ENCODE measurements around the gene RELN. TPM values are rescaled to one million over a fixed set of nuclear protein-coding genes. Genes with fewer than 3 reads are reported as not detected.
"Not testable (repeated sequence)": the region's sequence is repeated elsewhere in the genome, so short reads cannot be mapped to it uniquely, and the experiment has no call there.

RELN gene
- total and polyA plus RNA-seq, 4 donors, result 31.9 to 131 (median 69.7) TPM

DNA sequence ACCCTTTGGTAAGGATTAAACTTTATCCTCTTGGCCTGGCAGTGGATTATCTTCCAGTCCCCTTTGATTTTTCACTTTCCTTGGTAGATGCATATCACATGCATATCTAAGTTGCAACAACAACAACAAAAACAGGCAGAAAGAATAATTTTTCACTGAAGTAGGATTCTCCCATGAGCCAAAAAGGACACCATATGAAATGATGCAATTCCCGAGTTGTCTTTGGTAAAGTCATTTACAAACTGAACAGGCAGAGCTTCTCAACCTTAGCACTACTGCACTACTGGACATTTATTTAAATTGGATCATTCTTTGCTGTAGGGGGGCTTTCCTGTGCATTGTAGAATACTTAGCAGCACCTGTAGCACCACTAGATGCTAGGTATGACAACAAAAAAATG is 195.0 kb downstream of the RELN start:
- Histone ChIP-seq H3K9me3 (ENCODE audit: control insufficient read depth, insufficient read depth, low read length) (peaks cover 2% of the 10 kb centered on the region), H3K4me1 (ENCODE audit: control insufficient read depth, insufficient read depth, low read length) (no peaks in the 10 kb centered on the region), H3K4me3 (ENCODE audit: low read depth, low read length) (no peak overlapping the region), H3K27ac (ENCODE audit: low read depth, low read length) (no peak overlapping the region), H3K36me3 (ENCODE audit: control insufficient read depth, insufficient read depth, low read length) (no peaks in the 10 kb centered on the region), H3K27me3 (ENCODE audit: control insufficient read depth, insufficient read depth, low read length) (no peaks in the 10 kb centered on the region)
- 100% methylated on average over 1 of the region's 1 CpG for WGBS (ENCODE audit: insufficient coverage)
- no peak for DNase-seq (ENCODE audit: low read depth in 4 of 6, low spot score in 6 of 6)

- DNase-seq (ENCODE audit: low read depth in 4 of 6, low spot score in 6 of 6), result no peak
- H3K4me3 ChIP-seq (ENCODE audit: low read depth, low read length), result no peak overlapping the region
These were observed 195.8 kb downstream of the RELN start for GRCh38 chr7:103793614-103794013.

GRCh38 chr7:103791894-103792293 is 197.6 kb downstream of the RELN start:
- no peak overlapping the region for H3K27ac ChIP-seq (ENCODE audit: low read depth, low read length)
- no peaks in the 10 kb centered on the region for H3K4me1 ChIP-seq (ENCODE audit: control insufficient read depth, insufficient read depth, low read length)
- H3K36me3 ChIP-seq (ENCODE audit: control insufficient read depth, insufficient read depth, low read length), result no peaks in the 10 kb centered on the region
- H3K9me3 ChIP-seq (ENCODE audit: control insufficient read depth, insufficient read depth, low read length), result peaks cover 2% of the 10 kb centered on the region
- H3K27me3 ChIP-seq (ENCODE audit: control insufficient read depth, insufficient read depth, low read length), result no peaks in the 10 kb centered on the region
- DNase-seq (ENCODE audit: low read depth in 4 of 6, low spot score in 6 of 6), result no peak
- no peak overlapping the region for H3K4me3 ChIP-seq (ENCODE audit: low read depth, low read length)

More at GRCh38 chr7:103793614-103794013, 195.8 kb downstream of the RELN start:
- WGBS (ENCODE audit: insufficient coverage), result 90% methylated on average over 5 of the region's 5 CpGs
- H3K36me3 ChIP-seq (ENCODE audit: control insufficient read depth, insufficient read depth, low read length), result no peaks in the 10 kb centered on the region
- H3K27me3 ChIP-seq (ENCODE audit: control insufficient read depth, insufficient read depth, low read length), result no peaks in the 10 kb centered on the region
- no peak overlapping the region for H3K27ac ChIP-seq (ENCODE audit: low read depth, low read length)
- H3K4me1 ChIP-seq (ENCODE audit: control insufficient read depth, insufficient read depth, low read length), result no peaks in the 10 kb centered on the region
- peaks cover 2% of the 10 kb centered on the region for H3K9me3 ChIP-seq (ENCODE audit: control insufficient read depth, insufficient read depth, low read length)

DNA sequence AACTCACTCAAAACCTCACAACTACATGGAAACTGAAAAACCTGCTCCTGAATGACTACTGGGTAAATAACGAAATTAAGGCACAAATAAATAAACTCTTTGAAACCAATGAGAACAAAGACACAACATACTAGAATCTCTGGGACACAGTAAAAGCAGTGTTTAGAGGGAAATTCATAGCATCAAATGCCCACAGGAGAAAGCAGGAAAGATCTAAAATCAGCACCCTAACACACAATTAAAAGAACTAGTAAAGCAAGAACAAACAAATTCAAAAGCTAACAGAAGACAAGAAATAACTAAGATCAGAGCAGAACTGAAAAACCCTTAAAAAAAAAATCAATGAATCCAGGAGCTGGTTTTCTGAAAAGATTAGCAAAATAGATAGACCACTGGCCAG is 202.4 kb downstream of the RELN start:
- H3K4me1 ChIP-seq (ENCODE audit: control insufficient read depth, insufficient read depth, low read length); H3K36me3 ChIP-seq (ENCODE audit: control insufficient read depth, insufficient read depth, low read length); H3K27ac ChIP-seq (ENCODE audit: low read depth, low read length); H3K27me3 ChIP-seq (ENCODE audit: control insufficient read depth, insufficient read depth, low read length); H3K9me3 ChIP-seq (ENCODE audit: control insufficient read depth, insufficient read depth, low read length); H3K4me3 ChIP-seq (ENCODE audit: low read depth, low read length); DNase-seq (ENCODE audit: low read depth in 4 of 6, low spot score in 6 of 6): not testable (repeated sequence)
- no CpG with 5 or more reads among the region's 1 CpG for WGBS (ENCODE audit: insufficient coverage)

GRCh38 chr7:103784646-103785286 is 204.7 kb downstream of the RELN start:
- Histone ChIP-seq H3K9me3 (ENCODE audit: control insufficient read depth, insufficient read depth, low read length) (no peaks in the 10 kb centered on the region), H3K27me3 (ENCODE audit: control insufficient read depth, insufficient read depth, low read length) (no peaks in the 10 kb centered on the region), H3K4me3 (ENCODE audit: low read depth, low read length) (no peak overlapping the region), H3K36me3 (ENCODE audit: control insufficient read depth, insufficient read depth, low read length) (no peaks in the 10 kb centered on the region), H3K27ac (ENCODE audit: low read depth, low read length) (no peak overlapping the region), H3K4me1 (ENCODE audit: control insufficient read depth, insufficient read depth, low read length) (no peaks in the 10 kb centered on the region)
- no peak for DNase-seq (ENCODE audit: low read depth in 4 of 6, low spot score in 6 of 6)
- no CpG with 5 or more reads among the region's 1 CpG for WGBS (ENCODE audit: insufficient coverage)

- no peaks in the 10 kb centered on the region for H3K9me3 ChIP-seq (ENCODE audit: control insufficient read depth, insufficient read depth, low read length)
- no peak overlapping the region for H3K4me3 ChIP-seq (ENCODE audit: low read depth, low read length)
- no CpG with 5 or more reads among the region's 1 CpG for WGBS (ENCODE audit: insufficient coverage)
- H3K36me3 ChIP-seq (ENCODE audit: control insufficient read depth, insufficient read depth, low read length), result no peaks in the 10 kb centered on the region
- no peak for DNase-seq (ENCODE audit: low read depth in 4 of 6, low spot score in 6 of 6)
- no peaks in the 10 kb centered on the region for H3K27me3 ChIP-seq (ENCODE audit: control insufficient read depth, insufficient read depth, low read length)
- H3K27ac ChIP-seq (ENCODE audit: low read depth, low read length), result no peak overlapping the region
- H3K4me1 ChIP-seq (ENCODE audit: control insufficient read depth, insufficient read depth, low read length), result no peaks in the 10 kb centered on the region
These were observed 208.0 kb downstream of the RELN start for GRCh38 chr7:103781409-103781808.

DNA sequence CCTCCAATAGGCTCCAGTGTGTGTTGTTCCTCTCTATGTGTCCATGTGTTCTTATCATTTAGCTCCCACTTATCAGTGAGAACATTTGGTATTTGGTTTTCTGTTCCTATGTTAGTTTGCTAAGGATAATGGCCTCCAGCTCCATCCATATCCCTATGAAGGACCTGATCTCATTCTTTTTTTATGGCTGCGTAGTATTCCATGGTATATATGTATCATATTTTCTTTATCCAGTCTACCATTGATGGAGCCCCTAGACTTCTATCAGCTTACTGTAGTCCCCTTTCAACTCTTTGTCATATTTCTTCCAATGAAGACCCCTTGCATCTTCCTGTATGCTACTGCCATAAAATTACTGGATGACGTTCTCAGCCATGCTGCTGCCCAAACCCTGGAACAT is 208.9 kb downstream of the RELN start:
- H3K4me3 ChIP-seq (ENCODE audit: low read depth, low read length); H3K9me3 ChIP-seq (ENCODE audit: control insufficient read depth, insufficient read depth, low read length); H3K4me1 ChIP-seq (ENCODE audit: control insufficient read depth, insufficient read depth, low read length); H3K27ac ChIP-seq (ENCODE audit: low read depth, low read length); H3K36me3 ChIP-seq (ENCODE audit: control insufficient read depth, insufficient read depth, low read length); H3K27me3 ChIP-seq (ENCODE audit: control insufficient read depth, insufficient read depth, low read length); DNase-seq (ENCODE audit: low read depth in 4 of 6, low spot score in 6 of 6): not testable (repeated sequence)
- 100% methylated on average over 1 of the region's 2 CpGs for WGBS (ENCODE audit: insufficient coverage)

GRCh38 chr7:103777440-103777839 is 212.0 kb downstream of the RELN start:
- Histone ChIP-seq H3K9me3 (ENCODE audit: control insufficient read depth, insufficient read depth, low read length) (no peaks in the 10 kb centered on the region), H3K27ac (ENCODE audit: low read depth, low read length) (no peak overlapping the region), H3K4me3 (ENCODE audit: low read depth, low read length) (no peak overlapping the region), H3K4me1 (ENCODE audit: control insufficient read depth, insufficient read depth, low read length) (no peaks in the 10 kb centered on the region), H3K36me3 (ENCODE audit: control insufficient read depth, insufficient read depth, low read length) (no peaks in the 10 kb centered on the region), H3K27me3 (ENCODE audit: control insufficient read depth, insufficient read depth, low read length) (no peaks in the 10 kb centered on the region)
- 84% methylated on average over 4 of the region's 6 CpGs for WGBS (ENCODE audit: insufficient coverage)
- no peak for DNase-seq (ENCODE audit: low read depth in 4 of 6, low spot score in 6 of 6)

DNA sequence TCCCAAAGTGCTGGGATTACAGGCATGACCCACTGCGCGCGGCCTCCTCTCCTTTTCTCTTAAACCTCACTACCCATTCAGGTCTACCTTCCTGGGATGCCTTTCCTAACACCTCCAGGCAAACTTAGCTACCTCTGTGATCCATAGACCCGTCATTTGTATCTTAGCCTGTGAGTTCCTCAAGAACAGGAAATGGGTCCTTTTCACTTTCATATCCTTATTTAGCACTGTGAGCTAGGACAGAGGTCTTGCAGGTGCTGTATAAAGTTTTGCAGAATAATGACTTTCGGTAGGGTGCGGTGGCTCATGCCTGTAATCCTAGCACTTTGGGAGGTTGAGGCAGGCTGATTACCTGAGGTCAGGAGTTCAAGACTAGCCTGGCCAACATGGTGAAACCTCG is 215.7 kb downstream of the RELN start:
- DNase-seq (ENCODE audit: low read depth in 4 of 6, low spot score in 6 of 6), result no peak
- WGBS (ENCODE audit: insufficient coverage), result 97% methylated on average over 3 of the region's 7 CpGs
- Histone ChIP-seq H3K4me1 (ENCODE audit: control insufficient read depth, insufficient read depth, low read length) (no peaks in the 10 kb centered on the region), H3K4me3 (ENCODE audit: low read depth, low read length) (no peak overlapping the region), H3K27ac (ENCODE audit: low read depth, low read length) (no peak overlapping the region), H3K36me3 (ENCODE audit: control insufficient read depth, insufficient read depth, low read length) (no peaks in the 10 kb centered on the region), H3K9me3 (ENCODE audit: control insufficient read depth, insufficient read depth, low read length) (no peaks in the 10 kb centered on the region), H3K27me3 (ENCODE audit: control insufficient read depth, insufficient read depth, low read length) (no peaks in the 10 kb centered on the region)

DNA sequence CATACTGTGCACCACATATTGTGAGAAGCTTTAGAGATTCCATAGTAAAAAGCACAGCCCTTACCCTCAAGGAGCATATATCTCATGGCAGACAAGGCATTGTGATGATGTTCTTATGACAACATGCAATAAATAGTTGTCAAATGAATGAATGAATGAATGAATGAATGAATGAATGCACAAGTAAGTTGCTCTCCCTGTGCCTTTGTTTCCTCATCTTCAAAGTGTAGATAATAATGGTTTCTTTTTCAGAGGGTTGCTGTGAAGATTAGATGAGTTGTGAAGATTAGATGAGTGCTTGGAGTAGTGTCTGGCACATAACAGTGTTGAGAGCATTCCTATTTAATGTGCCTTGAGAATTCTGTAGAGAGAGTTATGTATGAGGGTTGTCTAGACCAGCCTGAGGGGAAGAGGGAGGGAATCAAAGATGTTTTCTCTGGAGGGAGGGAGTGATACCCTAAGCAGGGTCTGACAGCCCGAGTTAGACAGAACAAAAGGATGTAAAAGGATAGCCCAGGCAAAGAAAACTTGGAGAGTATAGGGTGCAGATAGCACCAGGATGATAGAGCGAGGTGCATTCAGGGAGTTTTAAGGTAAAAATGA is 217.2 kb downstream of the RELN start:
- H3K27me3 ChIP-seq (ENCODE audit: control insufficient read depth, insufficient read depth, low read length), result no peaks in the 10 kb centered on the region
- H3K36me3 ChIP-seq (ENCODE audit: control insufficient read depth, insufficient read depth, low read length), result no peaks in the 10 kb centered on the region
- no peak for DNase-seq (ENCODE audit: low read depth in 4 of 6, low spot score in 6 of 6)
- H3K9me3 ChIP-seq (ENCODE audit: control insufficient read depth, insufficient read depth, low read length), result no peaks in the 10 kb centered on the region
- H3K27ac ChIP-seq (ENCODE audit: low read depth, low read length), result no peak overlapping the region
- WGBS (ENCODE audit: insufficient coverage), result 69% methylated on average over 2 of the region's 2 CpGs
- no peak overlapping the region for H3K4me3 ChIP-seq (ENCODE audit: low read depth, low read length)
- H3K4me1 ChIP-seq (ENCODE audit: control insufficient read depth, insufficient read depth, low read length), result no peaks in the 10 kb centered on the region
